HL-60 (cell line): ENCODE measurements around the gene RBMS3.

Experiments
- GABPA ChIP-seq: IDR thresholded peaks from 2 replicates; pipeline ENCODE4 v1.6.1; 2012; ENCODE audit warnings: low read depth
- POLR2AphosphoS5 ChIP-seq: IDR thresholded peaks from 2 replicates; pipeline ENCODE4 v1.6.1; 2012; ENCODE audit warnings: low read depth
- REST ChIP-seq: IDR thresholded peaks from 2 replicates; pipeline ENCODE4 v1.6.1; 2012; ENCODE audit warnings: low read depth; ENCODE audit not compliant: insufficient replicate concordance
- TF ChIP-seq, protein P1 (sequence below): IDR thresholded peaks from one replicate; pipeline ENCODE4 v1.5.1; 2011; ENCODE audit warnings: low read length, control low read depth, inconsistent platforms; ENCODE audit not compliant: insufficient read depth

- TF ChIP-seq, protein P1, sequence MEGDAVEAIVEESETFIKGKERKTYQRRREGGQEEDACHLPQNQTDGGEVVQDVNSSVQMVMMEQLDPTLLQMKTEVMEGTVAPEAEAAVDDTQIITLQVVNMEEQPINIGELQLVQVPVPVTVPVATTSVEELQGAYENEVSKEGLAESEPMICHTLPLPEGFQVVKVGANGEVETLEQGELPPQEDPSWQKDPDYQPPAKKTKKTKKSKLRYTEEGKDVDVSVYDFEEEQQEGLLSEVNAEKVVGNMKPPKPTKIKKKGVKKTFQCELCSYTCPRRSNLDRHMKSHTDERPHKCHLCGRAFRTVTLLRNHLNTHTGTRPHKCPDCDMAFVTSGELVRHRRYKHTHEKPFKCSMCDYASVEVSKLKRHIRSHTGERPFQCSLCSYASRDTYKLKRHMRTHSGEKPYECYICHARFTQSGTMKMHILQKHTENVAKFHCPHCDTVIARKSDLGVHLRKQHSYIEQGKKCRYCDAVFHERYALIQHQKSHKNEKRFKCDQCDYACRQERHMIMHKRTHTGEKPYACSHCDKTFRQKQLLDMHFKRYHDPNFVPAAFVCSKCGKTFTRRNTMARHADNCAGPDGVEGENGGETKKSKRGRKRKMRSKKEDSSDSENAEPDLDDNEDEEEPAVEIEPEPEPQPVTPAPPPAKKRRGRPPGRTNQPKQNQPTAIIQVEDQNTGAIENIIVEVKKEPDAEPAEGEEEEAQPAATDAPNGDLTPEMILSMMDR, result no peak
- TF ChIP-seq POLR2AphosphoS5 (no peak), GABPA (no peak), REST (no peak)
Observed at GRCh38 chr3:29416514-29416913, 135.6 kb downstream of the RBMS3 start.
